Stimulated activated CD4-positive, alpha-beta T cell treated with anti-CD3 and anti-CD28 coated beads, Interleukin-15, amount 100 ng/mL, for 48 hours (primary cell): ENCODE data around the gene COL5A1.
"Not testable (repeated sequence)": the region's sequence is repeated elsewhere in the genome, so short reads cannot be mapped to it uniquely, and the experiment has no call there.

ENCODE experiments used
- DNase-seq, 2 donors: peaks; one replicate each; pipeline ENCODE4 v3.0.0-alpha.2; 2020; ENCODE audit warnings: low read depth in 2 of 2

Gene COL5A1

GRCh38 chr9:134707731-134708671, 66.4 kb downstream of the COL5A1 start:
- DNase-seq: no peak

DNA sequence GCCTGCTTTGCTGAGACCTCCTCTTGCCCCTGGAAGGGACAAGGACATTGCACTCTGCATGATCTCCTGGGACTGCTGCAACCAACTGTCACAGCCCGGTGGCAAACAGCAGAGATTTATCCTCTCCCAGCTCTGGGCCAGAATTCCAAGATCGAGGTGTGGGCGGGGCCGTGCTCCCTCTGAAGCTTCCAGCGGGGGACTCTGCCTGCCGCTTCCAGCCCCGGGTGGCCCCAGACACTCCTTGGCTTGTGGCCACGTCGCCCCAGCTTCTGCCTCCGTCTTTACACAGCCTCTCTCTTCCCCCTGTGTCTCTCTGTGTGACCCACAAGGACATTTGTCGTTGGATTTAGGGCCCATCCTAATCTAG, 67.1 kb downstream of the COL5A1 start:
- DNase-seq: no peak

- DNase-seq: no peak
Measured at GRCh38 chr9:134709512-134710270, 68.1 kb downstream of the COL5A1 start.

GRCh38 chr9:134710271-134710540, 68.6 kb downstream of the COL5A1 start:
- no peak for DNase-seq

GRCh38 chr9:134710901-134711300, 69.3 kb downstream of the COL5A1 start:
- no peak for DNase-seq

- no peak for DNase-seq
Measured at GRCh38 chr9:134712243-134712642, 70.6 kb downstream of the COL5A1 start.

DNA sequence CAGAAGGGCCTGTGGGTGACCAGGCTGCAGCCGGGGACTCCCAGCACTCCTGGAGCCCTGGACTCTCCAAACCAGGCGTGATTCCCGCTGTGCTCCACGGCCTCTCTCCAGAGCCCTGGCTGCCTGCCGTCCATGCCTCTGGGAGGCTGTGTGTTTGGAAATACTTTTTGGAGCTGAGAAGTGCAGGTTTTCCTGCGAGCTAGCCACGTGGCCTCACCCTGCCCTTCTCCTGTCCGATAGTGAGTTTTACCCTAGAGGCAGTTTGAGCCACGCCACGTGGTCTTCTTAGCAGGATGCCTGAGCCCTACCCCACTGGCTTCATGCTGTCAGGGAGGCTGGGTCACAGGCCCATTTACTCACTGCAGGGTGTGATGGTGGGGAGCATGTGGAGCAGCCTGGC, 71.3 kb downstream of the COL5A1 start:
- no peak for DNase-seq

DNA sequence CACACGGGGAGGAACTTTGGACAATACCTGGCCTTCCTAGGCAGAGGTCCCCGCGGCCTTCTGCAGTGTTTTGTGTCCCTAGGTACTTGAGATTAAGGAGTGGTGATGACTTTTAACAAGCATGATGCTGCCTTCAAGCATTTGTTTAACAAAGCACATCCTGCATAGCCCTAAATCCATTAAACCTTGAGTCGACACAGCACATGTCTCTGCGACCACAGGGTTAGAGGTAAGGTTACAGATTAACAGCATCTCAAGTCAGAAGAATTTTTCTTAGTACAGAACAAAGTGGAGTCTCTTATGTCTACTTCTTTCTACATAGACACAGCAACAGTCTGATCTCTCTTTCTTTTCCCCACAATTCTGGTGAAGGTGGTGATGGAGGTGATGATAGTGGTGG, 73.9 kb downstream of the COL5A1 start:
- DNase-seq: not testable (repeated sequence)

- no peak for DNase-seq
Measured at GRCh38 chr9:134716067-134716466, 74.5 kb downstream of the COL5A1 start.

DNA sequence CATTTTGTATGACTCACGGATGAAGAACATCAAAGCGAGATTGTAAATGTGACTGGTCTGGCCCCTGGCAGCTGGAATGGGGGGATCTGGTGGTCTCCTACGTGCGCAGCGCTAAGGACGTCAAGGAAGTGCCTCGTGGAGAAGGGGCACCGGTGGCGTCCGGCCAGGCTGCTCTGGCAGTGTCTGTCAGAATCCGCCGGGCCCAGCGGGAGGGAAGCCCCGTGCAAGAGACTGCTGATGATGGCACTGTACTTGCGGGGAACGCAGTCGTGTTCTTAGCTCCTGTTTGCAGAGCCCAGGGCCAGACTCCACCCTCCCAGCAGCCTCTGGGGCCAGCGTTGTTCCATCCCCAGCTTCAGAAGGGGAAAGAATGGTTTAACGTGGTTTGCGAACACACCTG, 75.5 kb downstream of the COL5A1 start:
- DNase-seq: no peak

DNA sequence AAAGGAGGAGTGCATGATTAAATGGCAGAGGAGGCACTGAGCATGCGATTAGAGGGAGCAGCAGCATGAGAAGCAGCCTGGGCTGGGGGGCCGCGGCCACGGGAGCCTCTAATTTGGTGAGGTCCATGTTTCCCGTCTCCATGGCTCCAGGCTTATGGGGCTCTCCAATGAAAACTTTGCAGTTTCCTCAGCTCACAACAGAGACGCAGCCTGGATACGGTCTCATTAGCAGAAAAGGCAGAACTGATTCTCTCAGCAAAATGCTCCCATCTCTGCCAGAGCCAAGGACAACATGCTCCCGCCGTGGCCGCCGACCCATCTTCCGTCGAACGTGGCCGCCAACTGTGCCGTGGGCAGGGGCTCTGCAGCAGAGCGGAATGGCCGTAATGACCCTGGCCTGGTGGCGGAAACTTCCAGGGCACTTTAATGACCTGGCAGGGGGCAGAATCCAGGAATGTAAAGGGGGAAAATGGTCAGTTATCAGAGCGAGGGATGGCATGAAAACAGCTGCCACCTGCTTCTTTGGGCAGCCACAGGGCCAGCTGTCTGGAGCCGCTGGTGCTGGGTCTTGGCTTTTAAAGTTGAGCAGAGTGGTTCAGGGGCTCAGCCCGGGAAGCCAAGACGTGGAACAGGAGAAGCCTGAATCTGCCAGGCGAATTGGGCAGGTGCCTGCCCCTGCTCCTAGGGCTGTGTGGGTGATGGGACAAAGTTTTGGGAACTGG, 76.5 kb downstream of the COL5A1 start:
- no peak for DNase-seq

DNA sequence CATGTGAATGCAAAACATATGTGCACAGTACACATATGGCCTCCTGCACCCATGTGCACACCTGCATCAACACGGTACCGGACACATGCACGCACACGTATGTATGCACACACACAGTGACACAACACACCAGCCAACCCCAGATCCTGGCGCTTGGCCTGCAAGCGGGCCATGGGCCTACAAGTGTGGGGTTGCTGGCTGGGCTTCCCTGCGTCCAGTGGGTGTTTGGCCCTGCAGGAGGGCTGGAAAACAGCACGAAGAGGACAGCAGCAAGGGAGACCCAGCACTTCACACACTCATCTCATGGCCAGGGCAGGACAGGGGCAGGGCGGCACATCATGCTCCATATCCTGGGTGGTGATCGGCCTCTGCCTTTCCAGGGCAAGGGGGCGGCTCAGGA, 77.7 kb downstream of the COL5A1 start:
- no peak for DNase-seq

DNA sequence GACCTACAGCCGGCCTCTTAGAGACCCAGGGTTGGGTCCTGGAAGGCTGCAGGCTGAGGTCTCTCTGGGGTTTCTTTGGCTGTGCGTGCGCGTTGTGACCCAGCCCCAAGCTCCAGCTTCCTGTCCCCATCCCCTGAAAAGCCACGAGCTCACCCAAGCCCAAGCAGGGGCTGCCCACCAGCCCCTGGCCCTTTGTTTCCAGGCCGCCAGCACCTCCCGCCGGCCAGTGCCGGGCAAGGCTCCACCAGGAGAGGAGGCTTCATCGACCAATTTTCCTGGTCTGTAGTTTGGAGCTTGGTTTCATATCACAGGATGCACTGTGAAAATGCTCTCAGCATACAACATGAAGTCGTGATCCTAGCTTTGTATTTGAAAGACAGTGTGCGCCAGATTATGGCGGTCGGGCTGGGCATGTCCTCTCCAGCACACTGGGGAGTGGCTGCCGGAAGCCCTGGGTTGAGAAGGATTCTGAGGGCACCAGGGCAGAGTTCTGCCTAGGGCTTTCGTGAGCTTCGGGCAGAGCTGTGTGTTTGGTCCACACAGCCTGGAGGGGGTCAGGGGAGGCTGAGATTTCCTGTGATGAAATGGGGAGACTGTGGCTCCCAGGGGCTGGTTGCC, 78.6 kb downstream of the COL5A1 start:
- no peak for DNase-seq

GRCh38 chr9:134720796-134721195, 79.2 kb downstream of the COL5A1 start:
- DNase-seq: no peak

DNA sequence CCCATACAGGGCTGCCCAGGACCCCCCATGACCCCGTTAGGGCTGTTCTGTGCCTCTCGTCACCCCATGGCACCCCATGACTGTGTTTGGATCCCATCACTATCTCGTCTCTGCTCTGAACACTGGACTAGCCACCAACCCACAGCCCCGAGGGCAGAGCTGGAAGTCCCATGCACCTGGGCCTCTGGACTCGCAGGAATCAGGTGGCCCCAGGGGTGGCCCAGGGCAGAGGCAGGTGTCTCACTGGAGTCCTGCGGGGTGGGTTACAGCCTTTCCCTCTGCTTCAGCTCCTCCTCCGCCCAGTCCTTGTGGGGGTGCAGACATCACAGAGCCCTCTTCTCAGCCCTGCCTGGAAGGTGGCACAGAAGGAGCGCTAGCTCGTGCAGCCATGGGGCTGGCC, 79.7 kb downstream of the COL5A1 start:
- no peak for DNase-seq

DNA sequence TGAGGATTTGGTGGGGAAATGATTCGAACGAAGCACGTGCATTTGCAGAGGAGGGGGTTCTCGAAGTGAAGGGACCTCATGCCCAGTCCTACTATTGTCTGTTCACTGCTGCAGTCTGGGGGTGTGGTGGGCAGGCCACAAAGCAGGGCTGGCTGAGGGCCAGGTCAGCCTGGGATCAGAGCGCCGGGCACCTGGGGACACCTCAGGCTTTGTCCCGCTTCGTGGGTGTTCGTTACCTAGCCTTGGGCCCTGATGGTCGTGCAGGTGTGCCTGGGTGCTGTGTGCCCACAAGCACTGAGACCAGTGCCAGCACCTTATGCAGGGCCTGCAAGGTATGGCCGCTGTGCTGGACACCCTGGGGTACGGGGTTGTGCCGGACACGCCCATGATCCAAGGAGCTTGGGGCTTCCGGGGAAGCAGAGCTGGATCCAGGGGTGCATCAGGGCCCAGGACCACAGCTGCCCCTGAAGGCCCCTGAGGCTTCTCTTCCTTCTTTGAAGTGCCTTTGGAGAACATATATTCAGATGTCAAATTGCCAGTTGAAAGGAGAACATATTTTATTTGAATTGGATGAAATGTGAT, 80.6 kb downstream of the COL5A1 start:
- DNase-seq: no peak

DNA sequence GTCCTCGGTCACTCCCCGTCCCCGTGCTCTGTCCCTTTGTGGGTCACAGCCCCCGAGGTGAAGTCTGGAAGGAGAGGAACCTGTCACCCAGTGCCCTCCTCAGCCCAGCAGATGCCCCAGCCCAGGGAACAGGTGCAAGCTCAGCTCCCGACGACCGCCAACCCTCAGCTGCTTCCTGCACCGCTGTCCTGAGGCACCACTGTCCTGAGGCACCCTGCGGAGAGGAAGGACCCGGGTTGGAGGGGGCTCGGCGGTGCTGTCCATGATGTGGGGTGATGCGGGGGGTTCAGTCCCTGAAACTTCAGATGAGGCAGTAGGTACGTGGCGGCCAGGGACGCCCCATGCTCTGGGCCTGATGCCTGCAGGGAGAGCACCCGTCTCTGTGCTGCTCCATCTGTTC, 81.4 kb downstream of the COL5A1 start:
- no peak for DNase-seq

- no peak for DNase-seq
Measured at GRCh38 chr9:134723491-134724190, 82.0 kb downstream of the COL5A1 start.

DNA sequence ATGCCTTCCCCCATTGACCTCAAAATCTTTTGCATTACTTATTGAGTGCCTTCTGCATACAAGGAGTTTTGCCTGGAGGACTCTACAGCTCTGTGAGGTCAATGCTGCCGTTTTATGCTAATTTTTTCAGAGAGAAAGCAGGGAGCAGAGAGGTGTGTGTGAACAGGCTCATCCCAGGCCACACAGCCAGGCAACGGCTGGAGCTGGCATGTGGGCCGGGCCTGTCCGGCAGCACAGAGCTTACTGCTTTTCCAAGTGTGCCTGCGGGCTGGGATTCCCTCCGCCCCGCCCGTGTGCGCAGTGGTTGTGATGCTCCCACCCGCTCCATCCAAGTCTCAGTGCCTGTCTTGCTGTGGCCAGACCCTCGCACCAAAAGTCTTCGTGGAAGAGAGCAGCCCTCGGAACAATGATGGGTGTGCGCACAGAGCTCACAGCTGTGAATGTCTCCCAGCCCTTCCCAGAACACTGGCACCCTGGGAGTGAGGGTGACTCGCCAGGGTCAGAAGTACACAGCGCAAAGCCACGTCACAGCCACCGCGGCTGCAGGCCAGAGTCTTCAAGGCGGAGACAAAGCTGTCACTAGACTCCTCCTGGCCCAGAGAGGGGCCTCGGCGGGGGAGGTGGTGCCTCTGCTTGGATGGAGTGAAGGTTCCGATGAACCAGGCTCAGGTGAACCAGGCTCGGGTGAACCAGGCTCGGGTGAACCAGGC, 82.8 kb downstream of the COL5A1 start:
- DNase-seq: no peak

DNA sequence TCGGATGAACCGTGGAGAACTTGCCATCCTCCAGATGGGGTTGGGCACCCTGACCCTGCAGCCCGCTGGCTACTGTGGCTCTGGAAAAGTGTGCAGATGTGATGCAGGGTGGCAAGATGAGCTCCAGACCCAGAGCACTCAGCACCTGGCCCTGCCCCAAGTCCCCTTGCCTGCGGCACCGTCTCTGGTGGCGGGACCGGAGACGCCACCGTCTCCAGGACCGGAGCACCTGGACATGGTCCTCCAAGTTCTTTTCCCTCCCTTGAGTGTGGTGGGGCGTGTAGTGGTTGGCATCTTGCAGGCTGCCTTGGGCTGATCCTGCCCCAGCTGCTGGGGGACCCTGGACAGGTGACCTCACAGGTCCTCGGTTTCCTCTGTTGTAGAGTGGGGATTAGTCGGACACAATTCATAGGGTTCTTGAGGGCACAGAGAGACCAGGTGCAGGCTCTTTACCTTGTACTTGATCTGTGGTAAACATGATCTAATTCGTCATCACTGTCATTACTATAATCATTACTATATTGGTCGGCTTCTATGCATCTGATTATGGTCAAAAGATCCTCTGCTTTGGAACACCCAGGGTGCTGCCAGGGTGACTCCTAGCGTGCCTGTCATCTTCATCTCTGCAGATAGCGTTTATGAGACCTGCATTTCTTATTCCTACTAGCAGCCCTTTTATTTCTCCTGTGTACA, 83.5 kb downstream of the COL5A1 start:
- DNase-seq: no peak
